ENCODE data around the gene GPC5. TPM values are rescaled to one million over a fixed set of nuclear protein-coding genes. Genes with fewer than 3 reads are reported as not detected.

Gene GPC5
- total RNA-seq, 1 experiment from 2014 or later, result not detected

DNA sequence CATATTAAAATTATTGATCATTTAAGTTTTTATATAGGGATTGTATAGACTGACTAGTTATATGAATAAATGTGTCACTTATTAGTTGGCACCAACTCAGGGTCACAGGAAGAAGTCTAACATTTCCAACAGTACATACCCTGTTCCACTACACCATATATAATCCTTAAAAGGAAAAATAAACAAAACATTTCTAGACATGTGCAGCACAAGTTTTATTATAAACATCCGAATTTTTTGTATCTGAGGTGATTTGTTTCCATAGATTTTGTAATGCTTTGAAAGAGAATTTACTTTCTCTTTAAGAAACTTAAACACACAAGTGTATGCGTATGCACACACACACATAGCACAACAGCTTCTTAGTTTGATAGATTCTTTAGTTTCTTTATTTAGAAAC lies 1409.5 kb downstream of the GPC5 start:
- no peaks in the 10 kb centered on the region for H3K4me1 Mint-ChIP-seq (ENCODE audit: low read depth, unreplicated experiment)
- no peaks in the 10 kb centered on the region for H3K27me3 Mint-ChIP-seq (ENCODE audit: unreplicated experiment)
- BruUV-seq (replicated peaks), result no TSS peak
- no peaks in the 10 kb centered on the region for H3K36me3 Mint-ChIP-seq (ENCODE audit: insufficient read depth, unreplicated experiment)
- no peak overlapping the region for H3K27ac Mint-ChIP-seq (ENCODE audit: unreplicated experiment)
- DNase-seq, result no peak
- H3K9me3 Mint-ChIP-seq (ENCODE audit: low read depth, unreplicated experiment), result peaks cover 3% of the 10 kb centered on the region
- TF ChIP-seq, protein P1, sequence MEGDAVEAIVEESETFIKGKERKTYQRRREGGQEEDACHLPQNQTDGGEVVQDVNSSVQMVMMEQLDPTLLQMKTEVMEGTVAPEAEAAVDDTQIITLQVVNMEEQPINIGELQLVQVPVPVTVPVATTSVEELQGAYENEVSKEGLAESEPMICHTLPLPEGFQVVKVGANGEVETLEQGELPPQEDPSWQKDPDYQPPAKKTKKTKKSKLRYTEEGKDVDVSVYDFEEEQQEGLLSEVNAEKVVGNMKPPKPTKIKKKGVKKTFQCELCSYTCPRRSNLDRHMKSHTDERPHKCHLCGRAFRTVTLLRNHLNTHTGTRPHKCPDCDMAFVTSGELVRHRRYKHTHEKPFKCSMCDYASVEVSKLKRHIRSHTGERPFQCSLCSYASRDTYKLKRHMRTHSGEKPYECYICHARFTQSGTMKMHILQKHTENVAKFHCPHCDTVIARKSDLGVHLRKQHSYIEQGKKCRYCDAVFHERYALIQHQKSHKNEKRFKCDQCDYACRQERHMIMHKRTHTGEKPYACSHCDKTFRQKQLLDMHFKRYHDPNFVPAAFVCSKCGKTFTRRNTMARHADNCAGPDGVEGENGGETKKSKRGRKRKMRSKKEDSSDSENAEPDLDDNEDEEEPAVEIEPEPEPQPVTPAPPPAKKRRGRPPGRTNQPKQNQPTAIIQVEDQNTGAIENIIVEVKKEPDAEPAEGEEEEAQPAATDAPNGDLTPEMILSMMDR (IDR thresholded peaks at IDR 0.05; ENCODE audit: unreplicated experiment), result no peak
- no peak overlapping the region for H3K4me3 Mint-ChIP-seq (ENCODE audit: low read depth, unreplicated experiment)
- CTCF ChIA-PET, result no interaction called here
- intact Hi-C loops (cut with micrococcal nuclease; ENCODE audit: unreplicated experiment), result no loop called here

DNA sequence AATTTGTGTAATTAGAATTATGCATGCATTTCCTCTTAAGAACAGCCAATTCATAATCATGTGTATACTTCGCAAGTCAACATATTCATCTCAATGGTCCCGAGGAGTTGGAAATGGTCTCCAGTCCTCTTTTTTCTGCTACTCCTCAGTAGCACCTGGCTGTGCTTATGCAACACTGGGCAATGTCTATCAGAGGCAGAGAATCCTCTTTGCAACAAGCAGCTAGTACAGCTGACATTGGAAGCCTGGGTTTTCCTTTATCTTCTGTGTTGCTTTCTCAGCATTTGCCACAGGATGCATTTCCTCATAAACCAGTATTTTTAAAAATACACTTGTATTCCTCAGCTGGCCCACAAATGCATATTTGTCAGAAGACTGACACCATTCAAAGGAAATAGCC lies 1422.9 kb downstream of the GPC5 start:
- DNase-seq, result no peak
- intact Hi-C loops (cut with micrococcal nuclease; ENCODE audit: unreplicated experiment), result no loop called here
- no peak overlapping the region for H3K4me3 Mint-ChIP-seq (ENCODE audit: low read depth, unreplicated experiment)
- no peaks in the 10 kb centered on the region for H3K4me1 Mint-ChIP-seq (ENCODE audit: low read depth, unreplicated experiment)
- CTCF ChIA-PET, result no interaction called here
- TF ChIP-seq, protein P1 (IDR thresholded peaks at IDR 0.05; ENCODE audit: unreplicated experiment), result no peak
- no TSS peak for BruUV-seq (replicated peaks)
- no peaks in the 10 kb centered on the region for H3K27me3 Mint-ChIP-seq (ENCODE audit: unreplicated experiment)
- H3K9me3 Mint-ChIP-seq (ENCODE audit: low read depth, unreplicated experiment), result peaks cover 5% of the 10 kb centered on the region
- H3K27ac Mint-ChIP-seq (ENCODE audit: unreplicated experiment), result no peak overlapping the region
- H3K36me3 Mint-ChIP-seq (ENCODE audit: insufficient read depth, unreplicated experiment), result no peaks in the 10 kb centered on the region

DNA sequence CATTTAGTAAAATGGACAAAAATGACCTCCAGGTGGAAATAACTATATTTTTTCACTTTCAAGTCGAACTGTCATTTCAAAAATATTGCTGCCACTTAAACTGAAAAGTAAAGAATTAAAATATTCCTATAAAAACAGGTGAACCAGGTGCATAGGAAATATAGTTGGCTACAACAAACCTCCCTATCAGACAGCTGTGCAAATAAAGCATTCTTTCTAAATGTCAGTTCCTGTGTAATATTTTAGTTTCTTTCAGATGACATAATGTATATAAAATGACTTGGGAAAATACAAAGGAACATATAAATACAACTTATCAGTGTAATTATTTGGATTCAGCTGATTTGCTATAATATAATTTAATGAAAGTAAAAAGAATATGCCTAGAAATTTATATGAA lies 1424.6 kb downstream of the GPC5 start:
- CTCF ChIA-PET, result no interaction called here
- Mint-ChIP-seq H3K4me1 (ENCODE audit: low read depth, unreplicated experiment) (no peaks in the 10 kb centered on the region), H3K4me3 (ENCODE audit: low read depth, unreplicated experiment) (no peak overlapping the region), H3K27ac (ENCODE audit: unreplicated experiment) (no peak overlapping the region), H3K27me3 (ENCODE audit: unreplicated experiment) (no peaks in the 10 kb centered on the region), H3K36me3 (ENCODE audit: insufficient read depth, unreplicated experiment) (no peaks in the 10 kb centered on the region), H3K9me3 (ENCODE audit: low read depth, unreplicated experiment) (peaks cover 8% of the 10 kb centered on the region)
- TF ChIP-seq, protein P1 (IDR thresholded peaks at IDR 0.05; ENCODE audit: unreplicated experiment), result no peak
- BruUV-seq (replicated peaks), result no TSS peak
- no peak for DNase-seq
- intact Hi-C loops (cut with micrococcal nuclease; ENCODE audit: unreplicated experiment), result no loop called here

DNA sequence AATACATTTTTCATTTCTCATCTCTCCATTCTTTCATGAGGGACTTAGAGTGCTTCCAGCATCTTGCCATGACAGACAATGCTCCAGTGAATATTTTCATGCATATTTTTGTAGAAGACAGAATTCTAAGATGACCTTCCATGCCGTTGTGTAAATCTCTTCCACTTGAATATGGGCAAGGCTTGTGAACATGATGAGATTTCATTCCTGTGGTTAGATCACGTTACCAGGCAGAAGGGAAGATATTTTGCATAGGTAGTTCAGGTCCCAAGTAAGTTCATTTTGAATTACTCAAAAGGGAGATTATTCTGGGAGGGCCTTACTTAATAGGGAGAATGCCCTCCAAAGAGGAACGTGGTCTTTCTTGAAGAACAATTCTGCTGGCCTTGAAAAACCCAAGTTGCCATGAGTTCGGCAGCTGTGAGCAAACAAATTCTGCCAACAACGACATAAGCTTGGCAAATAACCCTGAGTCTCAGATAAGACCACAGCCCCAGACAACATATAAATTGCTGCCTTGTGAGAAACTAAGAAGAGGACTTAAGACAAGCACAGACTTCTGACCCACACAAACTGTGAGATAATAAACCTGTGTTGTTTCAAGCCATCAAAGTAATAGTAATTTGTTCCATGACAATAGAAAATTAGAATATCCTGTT lies 1427.6 kb downstream of the GPC5 start:
- H3K27ac Mint-ChIP-seq (ENCODE audit: unreplicated experiment), result no peak overlapping the region
- intact Hi-C loops (cut with micrococcal nuclease; ENCODE audit: unreplicated experiment), result no loop called here
- no peaks in the 10 kb centered on the region for H3K4me1 Mint-ChIP-seq (ENCODE audit: low read depth, unreplicated experiment)
- DNase-seq, result no peak
- BruUV-seq (replicated peaks), result no TSS peak
- no peak overlapping the region for H3K4me3 Mint-ChIP-seq (ENCODE audit: low read depth, unreplicated experiment)
- H3K9me3 Mint-ChIP-seq (ENCODE audit: low read depth, unreplicated experiment), result peaks cover 3% of the 10 kb centered on the region
- CTCF ChIA-PET, result no interaction called here
- H3K27me3 Mint-ChIP-seq (ENCODE audit: unreplicated experiment), result no peaks in the 10 kb centered on the region
- TF ChIP-seq, protein P1 (IDR thresholded peaks at IDR 0.05; ENCODE audit: unreplicated experiment), result no peak
- H3K36me3 Mint-ChIP-seq (ENCODE audit: insufficient read depth, unreplicated experiment), result no peaks in the 10 kb centered on the region
